Activated CD8-positive, alpha-beta memory T cell treated with anti-CD3 and anti-CD28 coated beads for 48 hours (primary cell): Measurements from ENCODE around the gene VTCN1.

Source experiments
- DNase-seq, 3 experiments: peaks; one replicate each; pipeline ENCODE4 v3.0.0-alpha.2; 2020; ENCODE audit warnings: low read depth in 2 of 3, low spot score in 2 of 3

Gene VTCN1

GRCh38 chr1:117210386-117210785 is 341 bp downstream of the VTCN1 start:
- DNase-seq: no peak

DNA sequence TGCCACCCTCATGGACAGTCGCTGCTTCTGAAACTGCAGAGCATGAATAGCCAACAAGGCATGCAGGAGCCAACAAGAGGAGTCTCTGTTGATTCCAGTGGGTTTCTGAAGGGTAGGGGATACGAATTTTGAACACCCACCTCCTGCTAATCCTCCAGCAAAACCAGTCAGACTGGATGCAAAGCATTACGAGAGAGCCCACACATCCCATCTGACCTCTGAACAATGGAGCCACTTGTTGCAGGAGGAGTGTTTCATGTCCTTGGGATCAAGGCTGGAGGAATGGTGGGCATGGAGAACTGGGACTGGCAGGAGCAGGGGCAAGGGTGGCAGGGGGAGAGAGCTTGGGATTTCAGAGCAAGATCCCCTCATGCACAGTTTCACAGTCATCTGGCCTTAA is 1.6 kb downstream of the VTCN1 start:
- no peak for DNase-seq

- no peak for DNase-seq
These were observed 2.1 kb downstream of the VTCN1 start for GRCh38 chr1:117208580-117208979.

GRCh38 chr1:117205368-117205767 is 5.4 kb downstream of the VTCN1 start:
- no peak for DNase-seq

- no peak for DNase-seq
These were observed 8.9 kb downstream of the VTCN1 start for GRCh38 chr1:117201808-117202207.

DNA sequence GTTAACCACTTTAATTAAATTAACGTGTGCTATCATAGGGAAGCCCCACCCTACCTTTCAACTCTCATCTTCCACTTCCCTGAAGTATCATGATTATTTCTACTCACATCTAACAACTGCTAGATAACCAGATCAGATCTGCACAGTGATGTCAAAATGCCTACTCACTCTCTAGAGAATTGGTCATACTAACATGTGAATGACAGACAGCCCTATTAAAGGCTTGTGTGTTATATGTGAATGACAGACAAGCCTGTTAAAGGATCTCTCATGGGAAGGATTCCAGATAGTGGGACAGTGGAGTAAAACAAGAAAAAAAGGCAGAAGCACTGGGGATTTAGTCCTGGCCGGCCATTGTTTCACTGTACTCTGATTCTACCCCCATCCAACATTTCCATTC is 12.6 kb downstream of the VTCN1 start:
- DNase-seq: no peak

DNA sequence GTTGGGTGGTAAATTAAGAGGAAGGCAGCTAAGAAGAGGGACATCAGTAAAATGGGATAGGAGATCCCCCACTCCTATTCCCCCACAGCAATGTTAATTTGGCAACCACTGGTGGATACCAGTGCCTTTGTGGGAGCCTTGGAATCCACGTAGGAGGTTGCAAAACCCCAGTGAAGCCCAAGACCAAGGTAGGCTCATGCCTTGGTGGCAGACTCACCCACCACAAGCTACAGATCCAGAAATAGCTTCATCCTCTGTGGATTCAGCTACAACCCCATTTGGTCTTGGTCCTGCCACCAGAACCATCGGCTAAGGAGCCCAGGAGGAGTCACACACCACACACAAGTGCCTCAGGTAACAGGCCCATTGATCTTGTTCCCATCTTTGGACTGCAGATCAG is 21.0 kb downstream of the VTCN1 start:
- DNase-seq: no peak

DNA sequence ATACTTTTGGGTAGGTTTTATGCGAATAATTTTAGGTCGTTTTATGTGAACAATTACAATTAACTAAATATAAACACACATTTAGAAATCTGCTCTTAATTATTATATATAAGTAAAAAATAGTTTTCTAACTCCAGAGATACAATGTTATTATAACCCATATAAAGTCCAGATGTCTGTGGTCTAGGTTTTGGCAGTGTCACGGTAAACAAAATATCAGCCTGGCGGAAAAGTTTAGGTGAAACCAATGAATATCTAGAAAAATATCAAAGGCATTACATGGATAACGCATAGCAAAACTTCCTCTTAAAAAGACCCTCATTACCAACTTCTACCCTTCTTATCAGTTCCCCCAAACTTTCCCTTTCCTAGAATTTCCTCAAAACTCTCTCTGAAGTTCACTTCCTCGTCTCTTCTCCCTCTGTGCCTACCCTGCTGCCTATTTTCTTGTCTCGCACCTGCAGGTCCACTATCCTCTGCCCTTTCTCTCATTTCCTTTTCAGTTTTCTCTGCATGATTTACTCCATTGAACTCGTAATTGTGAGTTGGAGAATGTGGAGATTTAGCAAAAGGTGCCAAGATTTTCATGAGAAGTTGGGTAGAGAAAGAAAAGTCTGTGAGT is 21.8 kb downstream of the VTCN1 start:
- DNase-seq: no peak

- no peak for DNase-seq
These were observed 22.4 kb downstream of the VTCN1 start for GRCh38 chr1:117188170-117188815.

GRCh38 chr1:117183112-117183511 is 27.6 kb downstream of the VTCN1 start:
- DNase-seq: no peak

- DNase-seq: no peak
These were observed 28.4 kb downstream of the VTCN1 start for GRCh38 chr1:117182319-117182718.

DNA sequence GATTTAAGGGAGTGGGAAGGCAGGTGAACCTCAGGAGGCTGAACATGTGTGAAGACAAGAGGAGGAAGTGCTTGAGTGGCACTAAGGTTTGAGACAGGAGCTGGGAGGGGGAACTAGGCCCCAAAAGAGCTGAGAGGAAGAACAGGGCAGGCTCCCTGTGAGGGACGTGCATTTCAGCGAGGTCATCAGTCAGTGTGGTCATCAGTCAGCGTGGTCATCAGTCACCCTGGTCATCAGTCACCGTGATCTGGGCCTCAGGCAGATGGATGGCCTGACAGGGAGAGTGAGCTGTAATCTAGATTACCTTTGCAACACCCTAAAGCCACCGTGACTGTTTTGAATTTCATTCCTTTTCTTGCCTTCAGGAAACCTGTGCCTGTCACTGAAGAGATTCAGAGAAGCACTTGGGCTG is 29.1 kb downstream of the VTCN1 start:
- DNase-seq: no peak

DNA sequence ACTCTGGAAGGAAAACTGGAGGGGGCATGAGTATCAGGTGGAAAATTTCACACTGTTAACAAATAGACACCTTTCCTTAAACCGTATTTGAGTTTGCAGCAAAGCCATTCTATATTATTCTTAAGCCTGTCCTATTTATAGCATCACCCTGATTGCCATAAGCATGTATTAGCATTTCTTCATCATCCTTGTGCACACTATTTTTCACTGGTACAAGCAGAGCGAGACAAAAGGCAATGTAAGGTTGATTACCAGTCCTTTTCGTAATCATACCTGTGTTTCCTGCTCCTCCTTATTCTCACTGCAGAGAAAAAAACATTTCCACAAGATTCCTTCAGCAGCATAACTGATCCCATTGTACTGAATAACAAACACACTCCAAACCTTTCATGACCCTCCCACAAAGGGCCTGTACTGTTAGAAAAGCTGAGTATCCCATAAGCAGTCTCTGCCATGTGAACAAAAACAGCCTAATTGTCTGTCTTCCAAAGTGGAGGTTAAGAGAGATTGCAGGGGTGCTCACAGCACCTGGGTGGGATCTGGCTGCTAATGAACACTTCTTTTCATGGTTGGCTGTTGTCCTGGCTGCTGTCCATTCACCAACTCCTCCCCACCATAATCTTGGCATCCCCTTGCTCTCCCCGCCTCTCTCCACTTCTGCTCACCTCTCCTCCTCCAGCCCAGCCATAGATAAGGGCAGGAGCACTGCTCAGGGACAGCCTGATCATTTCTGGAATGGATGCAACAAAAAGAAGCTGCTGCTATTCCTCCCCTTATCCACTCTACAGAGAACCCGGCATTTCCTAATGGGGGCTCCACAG is 30.4 kb downstream of the VTCN1 start:
- no peak for DNase-seq

- DNase-seq: no peak
These were observed 31.3 kb downstream of the VTCN1 start for GRCh38 chr1:117179471-117179870.

DNA sequence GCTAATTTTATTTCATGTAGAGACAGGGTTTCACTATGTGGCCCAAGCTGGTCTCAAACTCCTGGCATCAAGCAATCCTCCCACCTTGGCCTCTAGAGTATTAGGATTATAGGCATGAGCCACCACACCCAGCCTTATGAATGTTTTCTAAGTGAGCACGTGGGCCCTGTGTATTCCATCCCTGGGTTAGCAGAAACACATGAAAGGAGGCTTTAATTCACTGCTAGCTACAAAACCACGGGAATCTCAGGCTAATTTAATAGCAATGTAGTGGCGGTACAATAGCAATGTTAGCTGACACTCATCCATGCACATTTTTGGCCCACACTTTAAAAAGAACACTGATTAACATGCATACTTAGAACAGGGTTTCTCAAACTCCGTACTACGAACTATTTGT is 32.0 kb downstream of the VTCN1 start:
- no peak for DNase-seq

DNA sequence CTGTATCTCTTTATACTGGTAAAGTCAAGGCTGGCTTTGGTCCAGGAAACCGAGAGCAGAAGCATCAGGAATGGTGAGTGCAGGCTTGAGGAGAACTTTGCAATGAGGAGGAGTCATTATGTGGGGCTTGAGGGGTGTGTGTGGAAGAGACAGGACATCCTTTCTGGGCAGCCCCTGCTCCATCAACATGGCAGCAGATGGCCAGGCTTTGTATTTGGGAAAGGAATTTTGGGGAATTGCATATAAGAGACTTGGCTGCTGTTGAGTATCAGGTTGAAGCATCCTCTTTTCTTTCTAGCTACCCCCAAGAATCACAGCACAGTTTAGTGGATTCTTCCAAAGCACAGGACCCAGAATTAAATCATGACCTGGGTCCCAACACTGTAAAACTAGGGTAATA is 33.4 kb downstream of the VTCN1 start:
- DNase-seq: no peak

- no peak for DNase-seq
These were observed 34.1 kb downstream of the VTCN1 start for GRCh38 chr1:117176579-117176978.

GRCh38 chr1:117174851-117175250 is 35.9 kb downstream of the VTCN1 start:
- DNase-seq: no peak

DNA sequence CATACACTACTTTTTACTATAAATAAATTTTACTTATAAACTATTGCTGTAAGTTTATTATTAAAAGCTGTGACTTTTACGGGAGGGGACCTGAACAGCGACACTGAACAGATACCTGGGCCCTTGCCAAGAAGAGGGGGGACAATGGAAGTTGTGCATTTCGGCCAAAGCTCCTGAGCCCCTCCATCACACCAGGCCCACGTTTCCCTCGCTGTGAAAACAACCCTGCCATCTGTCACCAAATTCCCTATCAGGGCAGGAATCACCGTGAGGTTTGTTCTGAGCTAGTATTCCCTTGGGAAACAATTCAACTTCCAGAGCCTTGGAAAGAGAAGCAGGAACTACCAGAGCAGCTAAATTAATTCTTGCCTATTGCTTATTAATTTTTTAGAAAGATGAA is 37.0 kb downstream of the VTCN1 start:
- DNase-seq: no peak

- DNase-seq: no peak
These were observed 37.7 kb downstream of the VTCN1 start for GRCh38 chr1:117173006-117173405.

DNA sequence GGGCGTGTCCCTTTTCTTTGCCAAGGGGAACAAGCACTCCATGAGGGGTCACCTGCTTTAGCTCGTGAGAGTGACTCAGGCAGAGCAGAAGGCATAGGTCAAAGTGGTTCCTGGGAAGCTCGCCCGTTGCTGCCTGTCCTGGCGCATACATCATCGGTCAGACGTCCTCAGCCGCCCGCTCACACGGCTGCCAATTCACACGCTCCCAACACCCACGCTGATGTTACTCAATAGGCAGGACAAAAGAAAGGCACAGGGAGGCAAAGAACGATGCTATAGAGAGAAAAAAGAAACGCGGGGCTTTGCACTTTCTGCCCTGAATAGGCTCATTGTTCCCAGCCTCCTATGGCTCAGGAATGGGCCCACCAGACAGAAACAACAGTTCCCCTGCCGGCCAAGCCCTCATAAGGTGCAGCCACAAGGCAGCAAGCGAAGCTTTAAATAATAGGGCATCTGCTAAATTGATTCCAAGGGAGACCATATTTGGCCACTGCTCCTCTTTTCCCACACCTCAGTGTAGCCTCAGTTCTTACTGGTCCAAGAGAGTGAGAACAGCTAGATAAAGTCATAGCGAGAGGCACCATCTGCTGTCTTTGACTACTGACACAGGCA is 38.7 kb downstream of the VTCN1 start:
- DNase-seq: no peak
